ENCODE results near the gene P2RY13. TPM values are rescaled to one million over a fixed set of nuclear protein-coding genes. Genes with fewer than 3 reads are reported as not detected.

P2RY13 gene
- total RNA-seq, 2 donors from 2014 or later: 0.27 to 0.80 TPM

- no peak overlapping the region for H3K27ac ChIP-seq
- no peaks in the 10 kb centered on the region for H3K9me3 ChIP-seq
- H3K36me3 ChIP-seq: no peaks in the 10 kb centered on the region
- H3K9ac ChIP-seq (ENCODE audit: low read depth in 2 of 2, low read length in 2 of 2): no peak overlapping the region
- intact Hi-C loops (cut with DNase I): no loop called here
- H3K27me3 ChIP-seq: no peaks in the 10 kb centered on the region
- no peak for DNase-seq
- no peaks in the 10 kb centered on the region for H3K4me1 ChIP-seq
- TF ChIP-seq, protein P1, sequence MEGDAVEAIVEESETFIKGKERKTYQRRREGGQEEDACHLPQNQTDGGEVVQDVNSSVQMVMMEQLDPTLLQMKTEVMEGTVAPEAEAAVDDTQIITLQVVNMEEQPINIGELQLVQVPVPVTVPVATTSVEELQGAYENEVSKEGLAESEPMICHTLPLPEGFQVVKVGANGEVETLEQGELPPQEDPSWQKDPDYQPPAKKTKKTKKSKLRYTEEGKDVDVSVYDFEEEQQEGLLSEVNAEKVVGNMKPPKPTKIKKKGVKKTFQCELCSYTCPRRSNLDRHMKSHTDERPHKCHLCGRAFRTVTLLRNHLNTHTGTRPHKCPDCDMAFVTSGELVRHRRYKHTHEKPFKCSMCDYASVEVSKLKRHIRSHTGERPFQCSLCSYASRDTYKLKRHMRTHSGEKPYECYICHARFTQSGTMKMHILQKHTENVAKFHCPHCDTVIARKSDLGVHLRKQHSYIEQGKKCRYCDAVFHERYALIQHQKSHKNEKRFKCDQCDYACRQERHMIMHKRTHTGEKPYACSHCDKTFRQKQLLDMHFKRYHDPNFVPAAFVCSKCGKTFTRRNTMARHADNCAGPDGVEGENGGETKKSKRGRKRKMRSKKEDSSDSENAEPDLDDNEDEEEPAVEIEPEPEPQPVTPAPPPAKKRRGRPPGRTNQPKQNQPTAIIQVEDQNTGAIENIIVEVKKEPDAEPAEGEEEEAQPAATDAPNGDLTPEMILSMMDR (IDR thresholded peaks at IDR 0.05): no peak
- H3K4me3 ChIP-seq: no peak overlapping the region
Measured at GRCh38 chr3:151366993-151367392, 37.6 kb upstream of the P2RY13 start.

DNA sequence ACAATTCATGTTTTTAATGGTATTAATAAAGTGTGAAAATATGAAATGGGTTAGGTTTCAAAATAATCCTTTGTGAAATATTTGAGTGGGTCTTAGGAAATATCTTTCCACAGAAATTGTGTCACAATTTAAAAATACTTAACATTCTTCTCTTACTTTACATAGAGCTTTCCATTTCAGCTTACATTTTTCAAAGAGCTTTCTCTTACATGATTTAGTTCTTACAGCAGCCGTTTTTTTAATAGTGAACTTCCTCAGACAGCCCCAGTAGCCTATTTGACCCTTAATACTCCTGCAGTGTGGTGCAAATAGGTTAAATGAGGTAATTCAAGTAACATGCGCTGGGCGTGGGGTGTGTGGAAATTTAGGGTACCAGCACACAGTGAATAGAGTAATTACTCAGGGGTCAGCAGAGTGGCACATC is 33.4 kb upstream of the P2RY13 start:
- Histone ChIP-seq H3K36me3 (no peaks in the 10 kb centered on the region), H3K27me3 (no peaks in the 10 kb centered on the region), H3K4me3 (no peak overlapping the region), H3K9ac (ENCODE audit: low read depth in 2 of 2, low read length in 2 of 2) (no peak overlapping the region), H3K27ac (no peak overlapping the region), H3K4me1 (no peaks in the 10 kb centered on the region), H3K9me3 (no peaks in the 10 kb centered on the region)
- intact Hi-C loops (cut with DNase I): no loop called here
- TF ChIP-seq, protein P1 (IDR thresholded peaks at IDR 0.05): no peak
- DNase-seq: no peak

GRCh38 chr3:151357463-151357850 is 28.1 kb upstream of the P2RY13 start:
- intact Hi-C loops (cut with DNase I): no loop called here
- no peak for DNase-seq
- TF ChIP-seq, protein P1 (IDR thresholded peaks at IDR 0.05): no peak

GRCh38 chr3:151356794-151357462 is 27.6 kb upstream of the P2RY13 start:
- no peak for DNase-seq
- Histone ChIP-seq H3K4me3 (no peak overlapping the region), H3K27ac (no peak overlapping the region), H3K27me3 (no peaks in the 10 kb centered on the region), H3K9ac (ENCODE audit: low read depth in 2 of 2, low read length in 2 of 2) (no peak overlapping the region), H3K4me1 (no peaks in the 10 kb centered on the region), H3K9me3 (no peaks in the 10 kb centered on the region), H3K36me3 (no peaks in the 10 kb centered on the region)
- intact Hi-C loops (cut with DNase I): no loop called here
- TF ChIP-seq, protein P1 (IDR thresholded peaks at IDR 0.05): no peak

More at GRCh38 chr3:151357463-151357850, 28.1 kb upstream of the P2RY13 start:
- Histone ChIP-seq H3K9ac (ENCODE audit: low read depth in 2 of 2, low read length in 2 of 2) (no peak overlapping the region), H3K36me3 (no peaks in the 10 kb centered on the region), H3K27me3 (no peaks in the 10 kb centered on the region), H3K4me3 (no peak overlapping the region), H3K27ac (no peak overlapping the region), H3K9me3 (no peaks in the 10 kb centered on the region), H3K4me1 (no peaks in the 10 kb centered on the region)

- no peak for DNase-seq
- Histone ChIP-seq H3K4me1 (no peaks in the 10 kb centered on the region), H3K9me3 (no peaks in the 10 kb centered on the region), H3K27ac (no peak overlapping the region), H3K27me3 (no peaks in the 10 kb centered on the region), H3K9ac (ENCODE audit: low read depth in 2 of 2, low read length in 2 of 2) (no peak overlapping the region), H3K36me3 (no peaks in the 10 kb centered on the region), H3K4me3 (no peak overlapping the region)
- intact Hi-C loops (cut with DNase I): no loop called here
- TF ChIP-seq, protein P1 (IDR thresholded peaks at IDR 0.05): no peak
Measured at GRCh38 chr3:151351648-151352047, 22.3 kb upstream of the P2RY13 start.

Data from colonic mucosa (tissue), 4 donors.